ENCODE measurements around the gene TNFSF9. TPM values are rescaled to one million over a fixed set of nuclear protein-coding genes. Genes with fewer than 3 reads are reported as not detected.

TNFSF9 gene
- total and polyA plus RNA-seq, 11 donors: 0.08 to 0.77 (median 0.22) TPM; not detected in 5

- H3K4me3 ChIP-seq: peak overlapping the region; percentile 45 to 71 (median 58)
- no peaks in the 10 kb centered on the region for H3K9me3 ChIP-seq
- intact Hi-C loops (cut with DNase I): loop anchor here in 9 of 10 donors (2.0 to 10.0 kb wide), 8 partner anchors 116 to 349 kb away; partner anchors contain the start of genes GPR108 (in 8 of the 9) and TRIP10 (in 8 of the 9)
- peak overlapping the region in 10 of 12 donors; percentile 11 to 78 (median 56) for H3K27ac ChIP-seq
- 1 to 2% (median 2%) methylated on average over 26 of the region's 26 CpGs for WGBS, 4 donors
- no peaks in the 10 kb centered on the region for H3K36me3 ChIP-seq
- no peak for TF ChIP-seq CTCF (IDR thresholded peaks at IDR 0.05)
- TF ChIP-seq POLR2A (IDR thresholded peaks at IDR 0.05): no peak
- ATAC-seq (peak; percentile 78 to 93 (median 92)), DNase-seq (peak; percentile 89 to 96 (median 92))
- peaks cover 0 to 5% (median 0%) of the 10 kb centered on the region in 9 donors for H3K27me3 ChIP-seq
- peaks cover 0 to 19% (median 6%) of the 10 kb centered on the region in 12 donors for H3K4me1 ChIP-seq
Observed at GRCh38 chr19:6516018-6516658, 14.7 kb upstream of the TNFSF9 start.

- peaks cover 0 to 11% (median 0%) of the 10 kb centered on the region in 9 donors for H3K27me3 ChIP-seq
- peak overlapping the region; percentile 45 to 71 (median 58) for H3K4me3 ChIP-seq
- peak; percentile 85 to 96 (median 89) for DNase-seq
- H3K9me3 ChIP-seq: no peaks in the 10 kb centered on the region
- intact Hi-C loops (cut with DNase I): loop anchor here in 9 of 10 donors (1.0 to 10.0 kb wide), 10 partner anchors 116 to 348 kb away; partner anchors contain the start of genes GPR108 (in 8 of the 9) and TRIP10 (in 8 of the 9)
- ATAC-seq: peak; percentile 90 to 93 (median 92)
- peak overlapping the region in 10 of 12 donors; percentile 11 to 78 (median 56) for H3K27ac ChIP-seq
- WGBS, 4 donors: 1% methylated on average over 32 to 38 of the region's 38 CpGs
- TF ChIP-seq POLR2A (IDR thresholded peaks at IDR 0.05) (no peak), CTCF (IDR thresholded peaks at IDR 0.05) (peak; percentile 88 to 97 (median 95))
- H3K4me1 ChIP-seq: peaks cover 0 to 21% (median 6%) of the 10 kb centered on the region in 12 donors
- H3K36me3 ChIP-seq: no peaks in the 10 kb centered on the region
Observed at GRCh38 chr19:6516659-6517291, 14.1 kb upstream of the TNFSF9 start.

- H3K9me3 ChIP-seq: no peaks in the 10 kb centered on the region
- ATAC-seq (no peak), DNase-seq (no peak)
- TF ChIP-seq CTCF (IDR thresholded peaks at IDR 0.05) (no peak), POLR2A (IDR thresholded peaks at IDR 0.05) (no peak)
- H3K36me3 ChIP-seq: no peaks in the 10 kb centered on the region
- intact Hi-C loops (cut with DNase I): loop anchor here in 9 of 10 donors (2.0 to 10.0 kb wide), 5 partner anchors 114 to 344 kb away; partner anchors contain the start of genes GPR108 (in 8 of the 9) and TRIP10 (in 8 of the 9)
- H3K27me3 ChIP-seq: peaks cover 0 to 24% (median 0%) of the 10 kb centered on the region in 9 donors
- H3K27ac ChIP-seq: no peak overlapping the region
- no peak overlapping the region for H3K4me3 ChIP-seq
- H3K4me1 ChIP-seq: peaks cover 0 to 28% (median 6%) of the 10 kb centered on the region in 12 donors
- WGBS, 4 donors: 48 to 59% (median 52%) methylated on average over 12 to 14 of the region's 14 CpGs
Observed at GRCh38 chr19:6518145-6518911, 12.5 kb upstream of the TNFSF9 start.

Measured in heart left ventricle (tissue), 16 donors.